NCI-H2107 treated with DMSO at 0.1 percent for 48 hours (cell line): ENCODE measurements around the gene RPL38.
"Not testable (repeated sequence)": the region's sequence is repeated elsewhere in the genome, so short reads cannot be mapped to it uniquely, and the experiment has no call there.

Experiments
- DNase-seq: peaks from one replicate; lab custom pipeline; 2025; ENCODE audit not compliant: unreplicated experiment; lab: John Stamatoyannopoulos, UW

RPL38 gene

GRCh38 chr17:74182041-74182723 lies 21.3 kb upstream of the RPL38 start:
- peak; percentile 25 for DNase-seq

DNA sequence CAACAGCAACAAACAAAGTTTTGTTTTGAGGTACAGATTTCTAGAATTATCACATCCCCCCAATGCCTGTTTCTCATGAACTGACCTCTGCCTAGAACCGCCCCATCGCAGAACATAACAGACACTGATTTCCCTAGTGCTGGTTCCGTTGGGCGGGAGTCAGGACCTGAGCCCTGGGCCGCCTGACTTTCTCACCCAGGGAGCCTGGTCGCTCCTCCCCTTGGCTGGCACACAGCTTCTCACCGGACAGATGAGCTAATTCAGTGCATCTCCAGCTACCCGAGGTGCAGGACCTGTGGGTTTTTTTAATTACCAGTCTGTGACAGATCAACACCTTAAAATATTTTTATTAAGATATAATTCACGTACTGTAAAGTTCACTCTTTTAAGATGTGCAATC lies 20.1 kb upstream of the RPL38 start:
- no peak for DNase-seq

DNA sequence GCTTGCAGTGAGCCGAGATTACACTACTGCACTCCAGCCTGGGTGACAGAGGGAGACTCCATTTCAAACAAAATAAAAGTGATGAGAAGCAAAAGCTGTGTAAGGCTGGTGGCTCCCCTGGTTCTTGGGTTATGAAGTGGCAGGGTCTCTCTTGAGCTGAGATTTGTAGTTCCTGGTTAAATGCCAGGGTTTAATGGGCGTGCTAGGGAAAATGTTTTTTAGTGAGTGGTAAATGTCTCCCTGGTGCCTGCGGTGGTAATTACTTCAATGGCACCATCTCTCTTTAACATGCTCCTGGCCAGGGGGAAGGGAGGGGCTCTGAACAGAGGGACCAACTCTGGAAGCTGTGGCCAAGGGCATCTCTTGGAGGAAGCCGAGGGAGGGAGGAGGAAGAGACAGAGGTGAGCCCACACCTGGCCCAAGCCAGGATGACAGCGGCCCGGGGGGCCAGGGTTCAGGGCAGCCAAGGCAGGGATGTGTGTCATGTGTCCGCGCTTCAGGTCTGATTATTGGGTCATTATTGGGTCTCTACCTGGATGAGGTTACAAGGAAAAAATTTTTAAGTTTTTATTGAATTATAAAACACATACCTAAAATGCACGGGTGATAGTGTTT lies 17.8 kb upstream of the RPL38 start:
- DNase-seq = peak; percentile 19

DNA sequence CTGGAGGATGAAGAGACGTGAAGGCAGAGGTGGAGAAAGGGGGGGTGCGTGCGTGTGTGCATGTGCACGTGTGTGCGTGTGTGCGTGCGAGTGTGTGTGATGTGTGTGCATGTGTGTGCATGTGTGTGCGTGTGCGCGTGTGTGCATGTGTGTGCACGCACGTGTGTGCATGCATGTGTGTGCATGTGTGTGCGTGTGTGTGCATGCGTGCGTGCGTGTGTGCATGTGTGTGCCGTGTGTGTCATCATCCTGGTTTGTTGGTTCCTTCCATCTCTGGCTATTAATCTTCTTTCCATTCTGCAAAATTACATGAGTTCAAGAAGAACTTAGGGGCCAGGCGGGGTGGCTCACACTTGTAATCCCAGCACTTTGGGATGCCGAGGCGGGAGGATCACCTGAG lies 17.0 kb upstream of the RPL38 start:
- no peak for DNase-seq

GRCh38 chr17:74187761-74188160 lies 15.7 kb upstream of the RPL38 start:
- peak; percentile 38 for DNase-seq

- DNase-seq = not testable (repeated sequence)
Observed at GRCh38 chr17:74188687-74189086, 14.8 kb upstream of the RPL38 start.

DNA sequence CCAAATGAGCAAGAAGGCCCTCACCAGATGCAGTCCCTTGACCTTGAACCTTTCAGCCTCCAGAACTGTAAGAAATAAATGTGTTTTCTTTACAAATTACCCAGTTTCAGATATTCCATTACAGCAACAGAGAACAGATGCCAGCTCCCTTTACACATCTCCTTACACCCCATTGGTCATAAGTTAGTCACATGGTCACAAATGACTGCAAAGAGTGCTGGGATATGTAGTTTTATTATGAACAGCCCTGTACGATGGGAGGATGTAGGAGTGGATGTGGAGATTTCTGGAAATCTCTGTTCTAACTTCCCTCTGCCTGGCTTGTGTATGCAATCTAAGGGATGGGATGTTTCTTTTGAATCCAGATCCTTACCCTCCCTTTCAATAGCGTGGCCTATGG lies 13.3 kb upstream of the RPL38 start:
- peak; percentile 54 for DNase-seq

DNA sequence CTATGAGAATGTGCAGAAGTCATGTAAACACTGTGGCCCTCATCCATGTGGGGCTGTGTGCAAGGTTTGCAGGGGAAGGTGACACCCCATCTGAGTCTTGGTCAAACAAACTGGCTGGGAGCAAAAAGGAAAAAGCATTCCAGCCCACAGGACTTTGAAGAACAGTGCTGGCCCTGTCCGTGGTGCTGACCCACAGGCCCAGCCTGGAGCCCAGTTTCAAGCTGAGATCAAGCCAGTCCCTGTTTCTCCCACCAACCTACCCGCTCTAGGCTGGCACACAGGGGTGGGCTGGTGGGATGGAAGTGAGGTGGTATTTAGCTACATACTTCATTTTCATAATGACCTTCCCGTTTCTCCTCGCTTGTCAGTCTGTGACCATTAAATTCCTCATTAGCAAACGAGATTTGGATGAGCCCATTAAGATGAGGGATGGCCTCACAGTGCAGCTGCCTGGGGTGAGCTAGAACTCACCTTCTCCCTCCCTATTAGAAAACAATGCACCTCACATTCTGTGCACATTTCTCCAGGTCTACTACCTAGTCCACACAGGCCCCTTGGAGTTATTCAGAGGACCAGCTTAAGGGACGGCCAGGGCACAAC lies 12.6 kb upstream of the RPL38 start:
- no peak for DNase-seq

GRCh38 chr17:74192950-74193781 lies 10.3 kb upstream of the RPL38 start:
- peak; percentile 68 for DNase-seq

GRCh38 chr17:74194682-74195081 lies 8.8 kb upstream of the RPL38 start:
- no peak for DNase-seq

DNA sequence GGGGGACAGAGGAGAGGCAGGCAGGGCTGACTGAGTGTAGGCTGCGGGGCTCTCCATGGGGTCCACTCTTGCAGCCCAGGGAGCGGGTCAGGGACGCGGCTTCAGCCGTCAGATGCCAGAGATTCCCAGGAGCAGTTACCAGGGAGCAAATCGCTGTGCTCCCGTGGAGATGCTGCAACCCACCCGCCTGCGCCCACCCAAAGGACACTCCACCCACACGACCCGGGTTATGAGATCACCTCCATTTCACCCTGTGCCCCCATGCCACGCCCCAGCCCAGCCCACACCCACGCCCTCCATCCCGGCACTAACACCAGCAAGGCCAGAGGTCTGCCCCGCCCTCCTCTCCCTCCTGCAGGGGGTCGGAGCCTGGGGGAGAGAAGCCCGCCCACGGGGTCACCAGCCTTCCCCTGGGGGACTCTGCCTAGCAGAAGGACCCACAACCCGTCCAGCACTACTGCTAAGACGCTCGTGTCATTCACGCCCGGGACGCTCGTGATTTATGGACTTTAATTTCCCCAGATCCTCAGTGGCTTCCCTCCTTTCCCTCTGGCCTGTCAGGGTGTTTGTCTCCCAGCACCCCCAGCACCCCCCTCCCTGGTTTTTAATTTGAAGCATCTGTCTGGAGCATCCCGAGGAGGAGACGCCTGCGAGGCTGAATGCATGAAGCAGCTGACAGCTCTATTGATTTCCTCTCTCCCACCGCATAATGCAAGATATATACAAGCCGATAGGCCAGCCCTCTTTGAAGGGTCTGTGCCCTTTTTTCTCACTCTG lies 6.7 kb upstream of the RPL38 start:
- no peak for DNase-seq

DNA sequence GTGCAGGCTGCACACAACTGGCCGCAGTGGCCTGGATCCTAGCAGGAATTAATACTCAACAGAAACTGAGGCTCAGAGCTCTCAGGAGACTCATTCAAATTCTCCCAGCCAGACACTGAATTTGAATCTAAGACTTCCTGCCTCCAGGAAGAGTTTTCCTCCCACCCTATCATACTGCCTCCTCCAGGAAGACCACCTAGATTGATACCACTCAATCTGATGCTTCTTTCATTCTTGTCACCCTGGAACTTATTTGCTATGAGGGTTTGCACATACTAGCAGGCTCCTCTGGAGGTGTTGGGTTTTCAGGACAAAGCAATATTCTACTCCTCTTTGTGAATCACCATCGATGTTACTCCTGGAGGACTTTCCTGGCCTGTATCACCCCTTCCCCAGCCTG lies 5.7 kb upstream of the RPL38 start:
- DNase-seq = no peak

DNA sequence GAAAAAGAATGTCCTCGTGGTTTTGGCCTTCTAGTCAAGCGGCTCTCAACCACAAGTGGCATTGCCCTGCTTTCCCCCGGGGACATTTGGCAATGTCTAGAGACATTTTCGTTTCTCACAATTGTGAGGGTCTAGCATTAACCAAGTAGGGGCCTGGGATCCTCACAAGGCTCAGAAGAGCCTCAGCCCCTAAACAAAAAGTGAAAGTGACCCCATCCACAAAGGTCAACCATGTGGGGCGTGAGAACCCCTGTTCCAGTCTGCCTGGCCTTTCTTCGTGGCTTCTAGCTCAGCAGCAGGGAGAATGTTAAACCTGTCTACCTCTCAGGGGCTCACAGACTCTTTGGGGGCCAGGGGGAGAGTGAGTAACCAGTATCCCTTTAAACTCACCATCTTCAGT lies 4.8 kb upstream of the RPL38 start:
- DNase-seq = no peak

DNA sequence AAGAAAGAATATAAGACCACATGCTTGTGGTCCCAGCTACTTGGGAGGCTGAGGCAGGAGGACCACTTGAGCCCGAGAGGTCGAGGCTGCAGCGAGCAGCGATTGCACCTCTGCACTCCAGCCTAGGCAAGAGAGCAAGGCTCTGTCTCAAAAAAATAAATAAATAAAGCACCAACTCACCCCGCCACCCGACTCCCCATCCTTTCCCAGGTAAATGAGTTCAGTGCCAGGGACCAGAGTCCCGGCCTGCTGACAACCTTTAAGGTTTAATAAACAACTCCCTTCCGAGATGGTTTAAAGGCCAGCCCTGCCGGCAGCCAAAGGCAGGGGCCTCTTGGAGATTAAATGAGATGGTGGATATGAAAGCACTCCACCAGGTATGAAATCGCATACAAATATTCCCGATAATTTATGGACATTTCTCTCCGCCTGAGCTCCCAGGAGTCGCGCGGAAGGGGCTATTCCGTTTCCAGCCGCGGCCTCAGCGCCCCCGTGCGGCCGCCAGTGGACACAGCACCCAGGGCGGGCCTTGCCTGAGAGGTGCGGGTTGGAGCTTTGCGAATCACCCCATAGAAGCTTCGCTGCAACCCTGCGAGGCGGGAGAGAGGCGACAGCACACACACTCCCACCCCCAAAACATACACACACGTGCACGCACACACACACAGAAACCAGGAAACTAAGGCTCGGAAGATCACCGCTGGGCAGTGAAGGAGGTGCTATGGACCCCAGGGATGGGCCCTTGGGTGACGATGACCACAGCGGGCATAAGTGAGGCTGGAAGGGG lies 4.0 kb upstream of the RPL38 start:
- DNase-seq = no peak

DNA sequence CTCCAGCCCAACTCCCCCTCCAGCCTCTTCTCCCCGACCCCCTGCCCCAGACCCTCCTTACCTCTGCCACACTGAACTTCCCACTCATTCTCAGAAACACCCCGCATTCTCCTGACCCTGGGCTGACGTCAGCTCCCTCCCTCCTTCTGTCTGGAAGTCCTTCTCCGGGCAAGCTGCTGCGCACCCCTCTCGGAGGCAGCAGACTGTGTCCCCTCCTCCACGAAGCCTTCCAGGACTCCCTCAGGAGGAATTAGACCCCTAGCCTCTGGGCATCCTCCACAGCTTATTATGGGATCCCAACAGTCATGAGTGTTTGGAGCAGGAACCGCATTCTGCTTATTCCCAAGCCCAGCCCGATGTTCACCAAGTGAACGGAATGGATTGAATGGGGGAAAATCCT lies 3.4 kb upstream of the RPL38 start:
- no peak for DNase-seq

DNA sequence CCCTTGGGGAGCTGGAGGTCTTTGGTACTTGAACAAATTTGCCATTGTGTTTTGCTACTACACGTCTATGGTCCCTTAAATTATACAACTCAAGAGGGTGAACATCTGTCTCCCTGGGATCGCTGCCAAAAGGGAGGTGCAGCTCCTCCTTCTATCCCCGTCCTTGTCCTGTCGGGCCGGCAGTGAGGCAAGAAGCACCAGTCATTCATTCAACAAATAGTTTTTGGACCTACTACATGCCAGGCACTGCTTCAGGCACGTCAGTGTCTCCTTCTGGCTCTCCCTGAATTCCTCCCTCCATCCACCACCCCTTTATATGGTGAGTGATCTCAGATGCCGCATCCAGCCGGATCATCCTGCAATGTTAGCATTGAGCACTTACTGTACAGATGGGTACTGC lies 2.2 kb upstream of the RPL38 start:
- peak; percentile 71 for DNase-seq

GRCh38 chr17:74201948-74202347 lies 1.5 kb upstream of the RPL38 start:
- no peak for DNase-seq

GRCh38 chr17:74202938-74203337 lies 540 bp upstream of the RPL38 start:
- DNase-seq = peak; percentile 40

DNA sequence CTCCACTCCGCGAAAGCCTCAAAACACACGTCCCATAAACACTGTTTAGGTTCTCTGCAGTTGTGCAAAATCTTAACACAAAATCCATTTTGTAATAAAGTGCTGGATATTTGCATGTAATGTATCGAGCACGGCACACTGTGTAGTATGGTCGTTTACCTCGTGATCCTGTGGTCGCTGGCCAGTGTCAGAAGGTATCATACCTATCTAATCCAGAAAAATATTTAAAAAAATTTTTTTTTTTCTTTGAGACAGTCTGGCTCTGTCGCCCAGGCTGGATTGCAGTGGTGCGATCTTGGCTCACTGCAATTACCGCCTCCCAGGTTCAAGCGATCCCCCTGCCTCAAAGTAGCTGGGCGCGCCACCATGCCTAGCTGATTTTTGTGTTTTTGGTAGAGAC lies 996 bp downstream of the RPL38 start:
- DNase-seq = no peak

DNA sequence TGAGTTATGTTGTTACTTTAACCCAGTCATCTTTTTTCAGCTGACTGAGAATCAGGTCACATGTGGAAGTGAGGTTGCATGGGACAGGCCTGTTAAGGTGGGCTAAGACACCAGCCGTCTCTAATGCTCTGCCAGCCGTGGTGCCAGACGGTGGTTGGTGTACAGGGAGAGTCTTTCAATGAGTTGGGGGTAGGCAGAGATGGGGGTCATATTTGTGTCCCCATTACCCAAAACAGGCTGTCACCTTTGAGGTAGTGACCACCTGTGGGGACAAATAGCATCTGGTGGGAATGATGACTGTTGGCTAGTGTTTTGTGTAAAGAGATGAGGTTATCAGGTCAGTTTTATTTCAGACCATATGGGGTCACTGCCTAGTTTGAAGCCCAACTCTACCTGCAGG lies 1.8 kb downstream of the RPL38 start:
- no peak for DNase-seq
